Neural cell (in vitro differentiated cells): ENCODE data around the gene IFNLR1. TPM values are rescaled to one million over a fixed set of nuclear protein-coding genes. Genes with fewer than 3 reads are reported as not detected.

ENCODE experiments used
- H2AFZ ChIP-seq: fragments of 200-600, 300-800 bp; sonication (generic), shearing (Covaris generic); 2 replicates; pipeline ENCODE4 v1.6.0; 2014; ENCODE audit warnings: low read depth, mild to moderate bottlenecking, antibody characterized with exemption, low read length, moderate library complexity
- H3F3A ChIP-seq: fragments of 200-600 bp; shearing (Covaris generic); 2 replicates; pipeline ENCODE4 v1.6.1; 2016; ENCODE audit warnings: mild to moderate bottlenecking, moderate library complexity, mixed read lengths, antibody characterized with exemption, low read length; ENCODE audit not compliant: insufficient read depth, poor library complexity, severe bottlenecking
- H3K27ac ChIP-seq: fragments of 200-600, 300-800 bp; sonication (generic), shearing (Covaris generic); 2 replicates; pipeline ENCODE4 v1.5.1; 2014; ENCODE audit warnings: mild to moderate bottlenecking, low read length, moderate library complexity
- H3K27me3 ChIP-seq: fragments of 300-800, 200-600 bp; sonication (generic), shearing (Covaris generic); 2 replicates; pipeline ENCODE4 v1.6.0; 2014; ENCODE audit warnings: mild to moderate bottlenecking, low read depth, low read length, moderate library complexity; ENCODE audit not compliant: insufficient read depth
- H3K36me3 ChIP-seq: fragments of 300-800, 200-600 bp; sonication (generic), shearing (Covaris generic); 2 replicates; pipeline ENCODE4 v1.5.1; 2014; ENCODE audit warnings: mild to moderate bottlenecking, antibody characterized with exemption, low read length, moderate library complexity; ENCODE audit not compliant: insufficient read depth
- H3K4me2 ChIP-seq: fragments of 300-800, 200-600 bp; sonication (generic), shearing (Covaris generic); 2 replicates; pipeline ENCODE4 v1.6.0; 2014; ENCODE audit warnings: mild to moderate bottlenecking, low read length
- H3K4me3 ChIP-seq: fragments of 300-800, 200-600 bp; sonication (generic), shearing (Covaris generic); 2 replicates; pipeline ENCODE4 v1.5.1; 2014; ENCODE audit warnings: mild to moderate bottlenecking, low read length, moderate library complexity
- H3K79me2 ChIP-seq: fragments of 200-600 bp; shearing (Covaris generic); replicated peaks from 2 replicates; pipeline ENCODE4 v1.6.0; 2014; ENCODE audit warnings: mild to moderate bottlenecking, low read length, moderate library complexity; ENCODE audit not compliant: insufficient read depth
- H3K9ac ChIP-seq: fragments of 300-800, 200-600 bp; sonication (generic), shearing (Covaris generic); 2 replicates; pipeline ENCODE4 v1.6.1; 2016; ENCODE audit warnings: mild to moderate bottlenecking, low read length, mixed read lengths
- H3K9me2 ChIP-seq: fragments of 200-600 bp; shearing (Covaris generic); 2 replicates; pipeline ENCODE4 v1.6.1; 2016; ENCODE audit warnings: mild to moderate bottlenecking, low read length, mixed read lengths; ENCODE audit not compliant: insufficient read depth
- H3K9me3 ChIP-seq: fragments of 200-600, 300-800 bp; sonication (generic), shearing (Covaris generic); 2 replicates; pipeline ENCODE4 v1.6.1; 2016; ENCODE audit warnings: mild to moderate bottlenecking, mixed run types, low read length, moderate library complexity, mixed read lengths
- H4K20me1 ChIP-seq: fragments of 200-600 bp; shearing (Covaris generic); 2 replicates; pipeline ENCODE4 v1.6.1; 2016; ENCODE audit warnings: mild to moderate bottlenecking, mixed run types; ENCODE audit not compliant: insufficient read depth
- EP300 ChIP-seq: fragments of 450-650 bp; conservative IDR thresholded peaks from 2 replicates; pipeline ENCODE4 v1.6.1; 2014; ENCODE audit warnings: antibody characterized with exemption, mild to moderate bottlenecking, moderate library complexity; ENCODE audit not compliant: poor library complexity, severe bottlenecking
- EZH2 ChIP-seq: fragments of 200-600, 300-800 bp; shearing (Covaris generic), sonication (generic); IDR thresholded peaks from 2 replicates; pipeline ENCODE4 v1.6.1; 2014; ENCODE audit warnings: antibody characterized with exemption, low read length, borderline replicate concordance, mild to moderate bottlenecking; ENCODE audit not compliant: insufficient read depth, poor library complexity, severe bottlenecking
- MXI1 ChIP-seq: fragments of 450-650 bp; conservative IDR thresholded peaks from 2 replicates; pipeline ENCODE4 v1.6.1; 2014; ENCODE audit warnings: antibody characterized with exemption, mild to moderate bottlenecking; ENCODE audit not compliant: poor library complexity, severe bottlenecking
- POLR2AphosphoS5 ChIP-seq: IDR thresholded peaks from 2 replicates; pipeline ENCODE4 v1.6.1; 2012
- RAD21 ChIP-seq: fragments of 450-650 bp; conservative IDR thresholded peaks from 2 replicates; pipeline ENCODE4 v1.6.1; 2014; ENCODE audit warnings: antibody characterized with exemption, mild to moderate bottlenecking, moderate library complexity
- SMC3 ChIP-seq: fragments of 450-650 bp; conservative IDR thresholded peaks from 2 replicates; pipeline ENCODE4 v1.6.1; 2014; ENCODE audit warnings: antibody characterized with exemption, mild to moderate bottlenecking, moderate library complexity; ENCODE audit not compliant: poor library complexity
- TAF1 ChIP-seq: IDR thresholded peaks from 2 replicates; pipeline ENCODE4 v1.6.1; 2012; ENCODE audit warnings: low read depth
- polyA plus RNA-seq: library from polyadenylated mRNA; depleted of rRNA; stranded (reverse); fragments of >200 nt; gene quantifications from 2 replicates; pipeline ENCODE4 v1.2.3, GENCODE V29; 2014
- TF ChIP-seq, protein P1 (sequence below): IDR thresholded peaks from 2 replicates; pipeline ENCODE4 v1.6.1; 2012; ENCODE audit warnings: borderline replicate concordance
- TF ChIP-seq, protein P2 (sequence below): fragments of 450-650 bp; IDR thresholded peaks from 2 replicates; pipeline ENCODE4 v1.5.1; 2014; ENCODE audit warnings: antibody characterized with exemption, mild to moderate bottlenecking, moderate library complexity; ENCODE audit not compliant: poor library complexity, severe bottlenecking

The IFNLR1 gene
- polyA plus RNA-seq, 1 donor from 2014 or later: 0.32 TPM

DNA sequence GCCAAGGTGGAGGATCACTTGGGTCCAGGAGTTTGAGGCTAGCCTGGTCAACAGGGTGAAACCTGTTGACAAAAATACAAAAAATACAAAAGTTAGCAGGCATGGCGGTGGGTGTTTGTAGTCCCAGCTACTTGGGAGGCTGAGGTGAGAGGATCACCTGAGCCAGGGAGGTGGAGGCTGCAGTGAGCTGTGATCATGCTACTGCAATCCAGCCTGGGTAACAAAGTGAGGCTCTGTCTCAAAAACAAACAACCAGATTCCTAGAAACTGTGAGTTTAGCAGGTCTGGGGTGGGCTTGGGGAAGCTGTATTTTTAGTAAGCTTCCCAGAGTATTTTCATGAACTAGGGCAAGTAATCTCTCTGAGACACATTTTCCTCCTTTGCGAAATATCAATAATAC lies 70.0 kb downstream of the IFNLR1 start:
- H3K4me2 ChIP-seq: no peak overlapping the region
- no peaks in the 10 kb centered on the region for H3K79me2 ChIP-seq
- TF ChIP-seq RAD21: no peak
- TF ChIP-seq TAF1: no peak
- TF ChIP-seq POLR2AphosphoS5: no peak
- TF ChIP-seq, protein P1, sequence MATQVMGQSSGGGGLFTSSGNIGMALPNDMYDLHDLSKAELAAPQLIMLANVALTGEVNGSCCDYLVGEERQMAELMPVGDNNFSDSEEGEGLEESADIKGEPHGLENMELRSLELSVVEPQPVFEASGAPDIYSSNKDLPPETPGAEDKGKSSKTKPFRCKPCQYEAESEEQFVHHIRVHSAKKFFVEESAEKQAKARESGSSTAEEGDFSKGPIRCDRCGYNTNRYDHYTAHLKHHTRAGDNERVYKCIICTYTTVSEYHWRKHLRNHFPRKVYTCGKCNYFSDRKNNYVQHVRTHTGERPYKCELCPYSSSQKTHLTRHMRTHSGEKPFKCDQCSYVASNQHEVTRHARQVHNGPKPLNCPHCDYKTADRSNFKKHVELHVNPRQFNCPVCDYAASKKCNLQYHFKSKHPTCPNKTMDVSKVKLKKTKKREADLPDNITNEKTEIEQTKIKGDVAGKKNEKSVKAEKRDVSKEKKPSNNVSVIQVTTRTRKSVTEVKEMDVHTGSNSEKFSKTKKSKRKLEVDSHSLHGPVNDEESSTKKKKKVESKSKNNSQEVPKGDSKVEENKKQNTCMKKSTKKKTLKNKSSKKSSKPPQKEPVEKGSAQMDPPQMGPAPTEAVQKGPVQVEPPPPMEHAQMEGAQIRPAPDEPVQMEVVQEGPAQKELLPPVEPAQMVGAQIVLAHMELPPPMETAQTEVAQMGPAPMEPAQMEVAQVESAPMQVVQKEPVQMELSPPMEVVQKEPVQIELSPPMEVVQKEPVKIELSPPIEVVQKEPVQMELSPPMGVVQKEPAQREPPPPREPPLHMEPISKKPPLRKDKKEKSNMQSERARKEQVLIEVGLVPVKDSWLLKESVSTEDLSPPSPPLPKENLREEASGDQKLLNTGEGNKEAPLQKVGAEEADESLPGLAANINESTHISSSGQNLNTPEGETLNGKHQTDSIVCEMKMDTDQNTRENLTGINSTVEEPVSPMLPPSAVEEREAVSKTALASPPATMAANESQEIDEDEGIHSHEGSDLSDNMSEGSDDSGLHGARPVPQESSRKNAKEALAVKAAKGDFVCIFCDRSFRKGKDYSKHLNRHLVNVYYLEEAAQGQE: no peak
- TF ChIP-seq MXI1: no peak
- TF ChIP-seq, protein P2, sequence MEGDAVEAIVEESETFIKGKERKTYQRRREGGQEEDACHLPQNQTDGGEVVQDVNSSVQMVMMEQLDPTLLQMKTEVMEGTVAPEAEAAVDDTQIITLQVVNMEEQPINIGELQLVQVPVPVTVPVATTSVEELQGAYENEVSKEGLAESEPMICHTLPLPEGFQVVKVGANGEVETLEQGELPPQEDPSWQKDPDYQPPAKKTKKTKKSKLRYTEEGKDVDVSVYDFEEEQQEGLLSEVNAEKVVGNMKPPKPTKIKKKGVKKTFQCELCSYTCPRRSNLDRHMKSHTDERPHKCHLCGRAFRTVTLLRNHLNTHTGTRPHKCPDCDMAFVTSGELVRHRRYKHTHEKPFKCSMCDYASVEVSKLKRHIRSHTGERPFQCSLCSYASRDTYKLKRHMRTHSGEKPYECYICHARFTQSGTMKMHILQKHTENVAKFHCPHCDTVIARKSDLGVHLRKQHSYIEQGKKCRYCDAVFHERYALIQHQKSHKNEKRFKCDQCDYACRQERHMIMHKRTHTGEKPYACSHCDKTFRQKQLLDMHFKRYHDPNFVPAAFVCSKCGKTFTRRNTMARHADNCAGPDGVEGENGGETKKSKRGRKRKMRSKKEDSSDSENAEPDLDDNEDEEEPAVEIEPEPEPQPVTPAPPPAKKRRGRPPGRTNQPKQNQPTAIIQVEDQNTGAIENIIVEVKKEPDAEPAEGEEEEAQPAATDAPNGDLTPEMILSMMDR: no peak
- no peak for TF ChIP-seq EP300
- no peaks in the 10 kb centered on the region for H3K27me3 ChIP-seq
- H3K9ac ChIP-seq: no peak overlapping the region
- H3K27ac ChIP-seq: no peak overlapping the region
- H2AFZ ChIP-seq: no peak overlapping the region
- H3F3A ChIP-seq: no peaks in the 10 kb centered on the region
- H3K9me3 ChIP-seq: no peaks in the 10 kb centered on the region
- no peaks in the 10 kb centered on the region for H3K9me2 ChIP-seq
- no peaks in the 10 kb centered on the region for H3K36me3 ChIP-seq
- no peak overlapping the region for H3K4me3 ChIP-seq
- no peaks in the 10 kb centered on the region for H4K20me1 ChIP-seq

DNA sequence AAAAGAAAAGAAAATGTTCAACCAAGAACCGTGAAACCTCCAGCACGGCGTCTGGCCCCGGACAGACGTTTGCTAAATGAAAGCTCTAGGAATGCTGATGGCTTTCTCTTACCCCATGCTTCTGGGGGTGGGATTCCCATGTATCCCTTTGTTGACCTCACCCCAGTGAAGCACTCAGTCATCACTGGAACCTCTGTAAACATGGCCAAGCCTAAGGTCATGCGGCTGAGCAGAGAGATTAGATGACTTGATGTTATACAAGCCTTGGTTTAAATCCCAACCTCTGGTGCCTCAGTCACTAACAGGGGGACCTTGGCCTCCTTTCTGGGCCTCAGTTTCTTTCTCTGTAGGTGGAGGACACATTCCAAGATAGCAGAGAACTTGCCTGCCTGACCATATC lies 72.3 kb downstream of the IFNLR1 start:
- H3K4me2 ChIP-seq: no peak overlapping the region
- TF ChIP-seq TAF1 (no peak), MXI1 (no peak), POLR2AphosphoS5 (no peak), RAD21 (no peak), EP300 (no peak), EZH2 (no peak), SMC3 (no peak)
- TF ChIP-seq, protein P2: no peak
- TF ChIP-seq, protein P1: no peak
- H3K27ac ChIP-seq: no peak overlapping the region
- H3K4me3 ChIP-seq: no peak overlapping the region
- no peak overlapping the region for H3K9ac ChIP-seq
- no peak overlapping the region for H2AFZ ChIP-seq
- H3K36me3 ChIP-seq: no peaks in the 10 kb centered on the region
- H3F3A ChIP-seq: no peaks in the 10 kb centered on the region
- no peaks in the 10 kb centered on the region for H3K79me2 ChIP-seq
- no peaks in the 10 kb centered on the region for H3K27me3 ChIP-seq
- no peaks in the 10 kb centered on the region for H3K9me3 ChIP-seq
- no peaks in the 10 kb centered on the region for H3K9me2 ChIP-seq
- H4K20me1 ChIP-seq: no peaks in the 10 kb centered on the region
